Heart right ventricle (tissue), 16 donors: ENCODE data around the gene PLEKHG5. TPM values are rescaled to one million over a fixed set of nuclear protein-coding genes. Genes with fewer than 3 reads are reported as not detected.
"Not testable (repeated sequence)": the region's sequence is repeated elsewhere in the genome, so short reads cannot be mapped to it uniquely, and the experiment has no call there.

Experiments
- ATAC-seq, 8 donors: fragments of 200-7000 bp; cut with Tn5 transposase; one replicate each; pipeline ENCODE4 v1.9.1; 2020; ENCODE audit warnings: mild to moderate bottlenecking in 8 of 8, moderate library complexity in 8 of 8, moderate number of reproducible peaks in 1 of 8
- DNase-seq, 2 donors: peaks; one replicate each; pipeline ENCODE4 v3.0.0-alpha.2; 2020
- H3K27ac ChIP-seq, 10 donors: fragments of 200-600 bp; sonication (generic) in 2 of 10; one replicate each; pipeline versions ENCODE4 v1.5.0 to v1.8.0; 2020 to 2022; ENCODE audit warnings: mild to moderate bottlenecking in 3 of 10
- H3K27me3 ChIP-seq, 7 donors: fragments of 200-600 bp; one replicate each; pipeline ENCODE4 v1.8.0; 2021 to 2022; ENCODE audit warnings: mild to moderate bottlenecking in 2 of 7
- H3K36me3 ChIP-seq, 9 donors: fragments of 200-600 bp; sonication (generic) in 1 of 9; one replicate each; pipeline versions ENCODE4 v1.5.0 to v1.8.0; 2020 to 2022; ENCODE audit warnings: mild to moderate bottlenecking in 2 of 9
- H3K4me1 ChIP-seq, 9 donors: fragments of 200-600 bp; sonication (generic) in 1 of 9; one replicate each; pipeline versions ENCODE4 v1.5.0 to v1.8.0; 2020 to 2022; ENCODE audit warnings: mild to moderate bottlenecking in 4 of 9
- H3K4me3 ChIP-seq, 10 donors: fragments of 200-600 bp; sonication (generic) in 2 of 10; one replicate each; pipeline versions ENCODE4 v1.5.0 to v1.8.0; 2020 to 2022; ENCODE audit warnings: mild to moderate bottlenecking in 7 of 10, moderate library complexity in 2 of 10
- H3K9me3 ChIP-seq, 11 donors: fragments of 200-600 bp in 10 of 11; sonication (generic) in 2 of 11; one replicate each; pipeline versions ENCODE4 v1.5.0 to v1.8.0; 2013 to 2022; ENCODE audit warnings: mild to moderate bottlenecking in 2 of 11, control low read depth in 1 of 11, moderate library complexity in 1 of 11
- WGBS, 2 donors: extraction: QIAGEN DNeasy Blood & Tissue Kit; methylation state at CpG; one replicate each; pipeline ENCODE4 v1.1.7; 2013; ENCODE audit warnings: inconsistent platforms in 1 of 2; 5-methylcytosine and 5-hydroxymethylcytosine counted together
- intact Hi-C, 10 donors: fragments of 100-400 bp; cut with DNase I; formaldehyde crosslinking; loops; one replicate each; pipeline versions ENCODE4 v1.11.1 to v1.14.2; 2022
- polyA plus RNA-seq, 2 donors: library from polyadenylated mRNA; stranded (reverse); fragments of 200-250 nt; gene quantifications; one replicate each; pipeline ENCODE4 v1.2.3, GENCODE V29; 2013
- total RNA-seq, 10 donors: library from RNA; stranded (reverse); fragmentation: NEBNext Ultra II Directional in 3 of 10; extraction: Animal tissue kit (Norgen Biotek cat#: 25700) in 3 of 10; gene quantifications; one replicate each; pipeline versions ENCODE4 v1.2.1 to v1.2.4, GENCODE V29; 2021 to 2023
- TF ChIP-seq, protein P1 (sequence below), 9 donors: fragments of 200-600 bp; sonication (generic) in 2 of 9; IDR thresholded peaks; one replicate each; pipeline versions ENCODE4 v1.5.0 to v1.8.0; 2021 to 2022; ENCODE audit warnings: antibody characterized with exemption in 9 of 9, mild to moderate bottlenecking in 5 of 9, moderate library complexity in 1 of 9
- donor health status: Arrhythmogenic right ventricular cardiomyopathy.
- donor health status: ischemic (EF 13 %, LVEDD 7.1; RV severe dilation, severe dysfunction).
- donor health status: healthy with polysubstance abuse.
- donor health status: DM: no; HTN: yes; CAD: no.
- donor health status: DM: no; HTN: no; CAD: no.
- donor health status: ischemic (EF 25% LVEDD 6.9; RV normal size, moderate dysfunction).
- donor health status: ischemic (EF 25% LVEDD 5.7; RV mildly dilated, moderate dysfunction).
- donor health status: healthy.
- donor health status: DM: yes; HTN: yes; CAD: no.
- donor health status: Ischemic cardiomyopathy.
- donor health status: ischemic (EF 35%, LVEDD 5.7; RV mildly dilated, moderate dysfunction).
- donor health status: nonischemic (EF 11% LVEDD 7.7; RV severe dilation, severe dysfunction).
- donor health status: DM: yes; HTN: yes; CAD: no.
- donor health status: PGD.
- donor health status: ischemic (EF 29% LVEDD 5.4; RV normal size, mild dysfunction).
- donor health status: nonischemic (EF 23%, LVEDD 6.1; RV moderate dilation, normal function).

PLEKHG5 gene
- total and polyA plus RNA-seq, 12 donors: 6.6 to 28.7 (median 15.3) TPM

DNA sequence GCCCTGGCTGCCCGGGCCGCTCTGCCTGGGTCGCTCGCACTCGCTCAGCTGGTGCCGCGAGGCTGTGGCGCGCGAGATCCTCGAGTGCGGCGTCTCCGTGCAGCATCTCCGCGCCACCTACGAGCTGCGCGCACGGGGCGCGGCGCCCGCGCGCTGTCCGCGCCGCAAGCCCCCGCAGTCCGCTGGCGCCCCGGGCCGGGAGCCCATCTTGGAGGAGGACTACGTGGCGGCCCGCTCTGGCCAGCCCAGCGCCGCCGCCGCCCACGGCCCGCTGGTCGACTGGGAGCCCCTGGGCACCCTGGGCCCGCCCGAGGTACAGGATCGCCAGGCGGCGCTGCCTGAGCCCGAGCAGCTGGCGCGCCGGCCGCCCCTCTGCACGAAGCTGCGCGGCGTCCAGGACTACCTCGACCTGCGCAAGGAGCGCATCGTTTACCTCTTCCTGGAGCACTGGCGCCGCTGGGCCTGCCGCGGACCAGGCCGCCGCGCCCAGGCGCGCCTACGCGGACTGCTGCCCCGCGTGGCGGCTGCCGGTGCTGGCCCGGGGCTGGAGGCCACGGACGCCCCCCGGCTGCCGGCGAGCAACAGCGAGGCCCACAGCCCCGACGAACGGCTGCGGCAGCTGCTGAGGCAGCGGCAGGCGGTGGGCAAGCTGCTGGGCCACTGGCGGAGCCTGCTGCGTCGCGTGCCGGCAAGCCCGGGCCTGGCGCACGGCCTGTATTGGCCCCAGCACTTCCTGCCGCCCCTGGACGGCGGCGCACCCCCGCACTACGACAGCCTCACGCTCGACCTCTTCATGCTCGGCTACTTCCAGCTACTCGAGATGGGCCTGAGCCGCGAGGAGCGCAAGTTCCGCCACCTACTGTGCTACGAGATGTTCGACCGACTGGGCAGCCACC, 36.4 kb downstream of the PLEKHG5 start:
- intact Hi-C loops: no loop called here

DNA sequence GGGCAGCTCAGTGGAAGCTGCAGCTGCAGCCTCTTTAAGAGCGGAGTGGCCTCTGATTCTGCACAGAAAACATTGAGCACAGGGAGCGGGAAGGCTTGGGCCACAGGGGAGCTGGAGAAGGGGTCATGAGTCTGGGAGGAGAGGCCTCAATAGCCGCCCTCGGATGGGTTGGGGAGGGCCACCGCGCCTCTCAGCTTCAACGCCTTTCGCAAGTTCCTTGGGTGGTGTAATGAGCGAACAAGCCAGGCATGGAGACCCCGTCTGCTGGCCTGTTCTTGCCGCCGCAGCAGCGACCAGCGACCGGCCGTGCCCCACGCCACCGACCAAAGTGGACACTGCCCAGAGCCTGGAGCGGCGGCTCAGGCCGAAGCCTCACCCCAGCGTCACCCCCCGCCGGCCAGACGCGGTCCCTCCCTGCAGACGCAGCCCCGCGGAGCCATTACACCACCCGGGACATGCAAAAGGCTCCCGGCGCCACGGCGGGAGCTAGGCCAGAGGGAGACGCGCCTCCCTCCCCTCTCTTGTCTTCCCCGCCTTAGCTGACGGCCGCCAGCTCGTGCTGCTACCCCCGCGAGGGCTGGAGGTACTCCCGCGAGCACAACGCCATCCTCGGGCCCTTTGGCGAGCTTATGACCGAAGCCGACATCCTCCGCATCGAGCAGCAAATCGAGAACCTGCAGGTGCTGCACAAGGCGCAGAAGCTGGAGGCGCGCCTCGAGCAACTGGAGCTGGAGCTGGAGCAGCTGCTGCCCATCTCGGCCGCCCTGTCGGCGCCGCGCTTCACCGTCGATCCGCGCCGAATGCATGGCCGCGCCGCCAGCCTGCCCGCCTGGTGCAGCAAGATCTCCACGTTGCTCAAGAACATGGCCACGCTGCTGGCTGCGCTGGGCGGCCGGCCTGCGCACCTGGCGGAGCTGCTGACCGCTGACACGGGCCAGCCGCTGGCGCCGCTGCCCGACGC, 37.3 kb downstream of the PLEKHG5 start:
- peaks cover 0 to 13% (median 0%) of the 10 kb centered on the region in 9 donors for H3K4me1 ChIP-seq
- DNase-seq, intact Hi-C loops, H3K4me3 ChIP-seq, H3K27ac ChIP-seq, H3K9me3 ChIP-seq, H3K36me3 ChIP-seq: not testable (repeated sequence)
- peak in 1 of 8 donors; percentile 19 for ATAC-seq
- 10 to 13% methylated on average over 65 to 84 of the region's 85 CpGs for WGBS, 2 donors
- H3K27me3 ChIP-seq: peaks cover 22 to 96% (median 87%) of the 10 kb centered on the region in 7 donors

More for the DNA sequence above, 36.4 kb downstream of the PLEKHG5 start:
- H3K4me3 ChIP-seq: no peak overlapping the region
- H3K36me3 ChIP-seq: no peaks in the 10 kb centered on the region
- DNase-seq (no peak), ATAC-seq (peak in 1 of 8 donors; percentile 32)
- peaks cover 0 to 15% (median 3%) of the 10 kb centered on the region in 9 donors for H3K4me1 ChIP-seq
- H3K9me3 ChIP-seq: no peaks in the 10 kb centered on the region
- no peak overlapping the region for H3K27ac ChIP-seq
- TF ChIP-seq, protein P1, sequence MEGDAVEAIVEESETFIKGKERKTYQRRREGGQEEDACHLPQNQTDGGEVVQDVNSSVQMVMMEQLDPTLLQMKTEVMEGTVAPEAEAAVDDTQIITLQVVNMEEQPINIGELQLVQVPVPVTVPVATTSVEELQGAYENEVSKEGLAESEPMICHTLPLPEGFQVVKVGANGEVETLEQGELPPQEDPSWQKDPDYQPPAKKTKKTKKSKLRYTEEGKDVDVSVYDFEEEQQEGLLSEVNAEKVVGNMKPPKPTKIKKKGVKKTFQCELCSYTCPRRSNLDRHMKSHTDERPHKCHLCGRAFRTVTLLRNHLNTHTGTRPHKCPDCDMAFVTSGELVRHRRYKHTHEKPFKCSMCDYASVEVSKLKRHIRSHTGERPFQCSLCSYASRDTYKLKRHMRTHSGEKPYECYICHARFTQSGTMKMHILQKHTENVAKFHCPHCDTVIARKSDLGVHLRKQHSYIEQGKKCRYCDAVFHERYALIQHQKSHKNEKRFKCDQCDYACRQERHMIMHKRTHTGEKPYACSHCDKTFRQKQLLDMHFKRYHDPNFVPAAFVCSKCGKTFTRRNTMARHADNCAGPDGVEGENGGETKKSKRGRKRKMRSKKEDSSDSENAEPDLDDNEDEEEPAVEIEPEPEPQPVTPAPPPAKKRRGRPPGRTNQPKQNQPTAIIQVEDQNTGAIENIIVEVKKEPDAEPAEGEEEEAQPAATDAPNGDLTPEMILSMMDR (IDR thresholded peaks at IDR 0.05): peak in 3 of 9 donors; percentile 9 to 29 (median 28)
- 3 to 5% methylated on average over 99 to 115 of the region's 115 CpGs for WGBS, 2 donors
- peaks cover 22 to 96% (median 79%) of the 10 kb centered on the region in 7 donors for H3K27me3 ChIP-seq

DNA sequence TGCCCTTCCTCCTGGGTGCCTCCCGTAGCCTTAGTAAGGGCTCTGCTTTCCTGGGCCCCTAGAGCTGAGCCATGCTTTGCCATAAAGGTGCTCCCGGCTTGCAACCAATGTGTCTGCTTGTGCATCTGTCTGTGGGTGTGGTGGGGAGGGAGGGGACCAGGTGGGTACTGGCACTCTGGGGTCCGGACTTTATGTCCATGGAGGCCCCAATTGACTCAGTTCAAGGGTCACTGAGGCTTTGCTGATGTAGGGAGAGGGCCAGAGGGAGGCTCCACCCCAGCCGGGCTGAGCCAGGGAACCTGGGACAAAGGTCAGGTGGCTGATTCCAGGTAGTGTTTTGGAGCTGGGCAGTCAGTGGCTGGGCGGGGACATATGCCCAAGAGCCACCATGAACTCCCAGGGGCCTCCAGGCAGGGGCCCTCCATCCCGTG, 40.5 kb downstream of the PLEKHG5 start:
- no peaks in the 10 kb centered on the region for H3K9me3 ChIP-seq
- H3K36me3 ChIP-seq: no peaks in the 10 kb centered on the region
- TF ChIP-seq, protein P1 (IDR thresholded peaks at IDR 0.05): no peak
- ATAC-seq (no peak), DNase-seq (no peak)
- H3K4me3 ChIP-seq: no peak overlapping the region
- intact Hi-C loops: no loop called here
- peaks cover 41 to 100% (median 97%) of the 10 kb centered on the region in 7 donors for H3K27me3 ChIP-seq
- H3K4me1 ChIP-seq: peaks cover 3 to 33% (median 11%) of the 10 kb centered on the region in 9 donors
- H3K27ac ChIP-seq: no peak overlapping the region
- 70 to 74% methylated on average over 6 of the region's 6 CpGs for WGBS, 2 donors

DNA sequence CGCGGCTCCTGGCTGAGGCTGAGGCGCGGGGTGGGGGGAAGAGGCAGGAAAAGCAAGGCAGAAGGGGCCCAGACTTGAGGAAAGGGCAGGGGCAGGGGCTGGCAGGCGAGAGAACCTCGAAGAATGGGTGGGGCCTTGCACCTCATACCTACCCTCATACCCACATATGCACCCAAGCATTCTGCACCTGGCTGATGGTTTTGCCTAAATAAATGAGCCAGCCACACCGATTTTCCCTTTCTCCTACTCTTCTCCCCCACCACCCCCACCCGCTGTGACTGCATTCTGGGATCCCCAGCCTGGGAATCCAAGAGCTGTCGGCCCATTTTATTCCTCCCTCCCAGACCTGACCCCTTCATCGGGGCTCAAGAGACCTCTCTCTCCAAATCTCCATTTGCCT, 41.0 kb downstream of the PLEKHG5 start:
- peaks cover 41 to 99% (median 94%) of the 10 kb centered on the region in 7 donors for H3K27me3 ChIP-seq
- H3K4me3 ChIP-seq, H3K27ac ChIP-seq, ATAC-seq, DNase-seq, intact Hi-C loops, H3K9me3 ChIP-seq, H3K36me3 ChIP-seq: not testable (repeated sequence)
- 34 to 52% methylated on average over 10 of the region's 10 CpGs for WGBS, 2 donors
- H3K4me1 ChIP-seq: peaks cover 3 to 31% (median 11%) of the 10 kb centered on the region in 9 donors

DNA sequence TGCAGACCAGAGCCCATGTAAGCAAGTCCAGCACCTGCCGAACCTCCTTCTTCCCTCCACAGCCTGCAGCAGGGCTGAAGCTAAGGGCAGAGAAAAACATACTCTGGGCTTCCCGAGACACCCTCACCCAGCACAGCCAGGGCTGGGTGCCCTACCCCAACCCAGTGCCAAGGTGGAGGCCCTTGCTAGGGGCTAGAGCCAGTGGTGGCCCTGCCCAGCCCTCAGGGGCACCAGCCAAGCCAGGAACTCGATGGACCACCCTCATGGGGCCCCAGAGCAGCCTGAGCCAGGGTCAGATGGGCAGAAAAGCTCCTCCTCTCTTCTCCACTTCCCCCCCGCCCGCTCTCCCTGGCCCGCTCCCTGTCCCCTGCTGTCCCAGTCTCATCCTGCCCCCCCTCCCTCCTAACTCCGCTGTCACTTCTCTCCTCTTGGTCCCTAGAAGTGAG, 41.4 kb downstream of the PLEKHG5 start:
- H3K9me3 ChIP-seq: no peaks in the 10 kb centered on the region
- ATAC-seq (no peak), DNase-seq (no peak)
- H3K27ac ChIP-seq: no peak overlapping the region
- H3K4me3 ChIP-seq: no peak overlapping the region
- peaks cover 3 to 29% (median 11%) of the 10 kb centered on the region in 9 donors for H3K4me1 ChIP-seq
- 29 to 33% methylated on average over 7 of the region's 7 CpGs for WGBS, 2 donors
- intact Hi-C loops: no loop called here
- no peaks in the 10 kb centered on the region for H3K36me3 ChIP-seq
- TF ChIP-seq, protein P1 (IDR thresholded peaks at IDR 0.05): no peak
- peaks cover 38 to 99% (median 94%) of the 10 kb centered on the region in 7 donors for H3K27me3 ChIP-seq
